AG09309 (cell line): ENCODE data around the gene TICAM2.
"Not testable (repeated sequence)": the region's sequence is repeated elsewhere in the genome, so short reads cannot be mapped to it uniquely, and the experiment has no call there.

Experiments used
- DNase-seq: peaks from one replicate; pipeline ENCODE4 v3.0.0-alpha.2; 2010; ENCODE audit warnings: low read depth
- H3K4me3 ChIP-seq: 2 replicates; pipeline ENCODE4 v1.5.1; 2011; ENCODE audit warnings: mild to moderate bottlenecking, low read depth, low read length, moderate library complexity; ENCODE audit not compliant: control insufficient read depth
- CTCF ChIP-seq: IDR thresholded peaks from 2 replicates; pipeline ENCODE4 v1.5.1; 2011; ENCODE audit warnings: mild to moderate bottlenecking, low read depth, low read length, inconsistent platforms; ENCODE audit not compliant: insufficient read depth, control insufficient read depth; ENCODE audit errors: missing control alignments

Gene TICAM2

GRCh38 chr5:115601701-115602590 lies at the start of gene TICAM2:
TSS of gene TICAM2 (minus strand) at chr5:115602479. CDS start at chr5:115581256, 21,223 bp downstream.
- peak within 1 kb of the TSS; percentile 63 for H3K4me3 ChIP-seq
- TF ChIP-seq CTCF: peak; percentile 10
- no peak for DNase-seq

- TF ChIP-seq CTCF: no peak
- DNase-seq: no peak
- H3K4me3 ChIP-seq: no peak overlapping the region
These were observed 47.3 kb upstream of the TICAM2 start for GRCh38 chr5:115649541-115649940.

- no peak overlapping the region for H3K4me3 ChIP-seq
- no peak for DNase-seq
- TF ChIP-seq CTCF: no peak
These were observed 45.8 kb upstream of the TICAM2 start for GRCh38 chr5:115648056-115648455.

- DNase-seq, H3K4me3 ChIP-seq: not testable (repeated sequence)
These were observed 43.1 kb upstream of the TICAM2 start for GRCh38 chr5:115645386-115645785.

- H3K4me3 ChIP-seq: no peak overlapping the region
- no peak for DNase-seq
- TF ChIP-seq CTCF: no peak
These were observed 41.8 kb upstream of the TICAM2 start for GRCh38 chr5:115644046-115644445.

GRCh38 chr5:115641948-115642347 lies 39.7 kb upstream of the TICAM2 start:
- no peak overlapping the region for H3K4me3 ChIP-seq
- no peak for DNase-seq
- TF ChIP-seq CTCF: no peak

GRCh38 chr5:115640274-115640673 lies 38.0 kb upstream of the TICAM2 start:
- no peak overlapping the region for H3K4me3 ChIP-seq
- no peak for DNase-seq
- TF ChIP-seq CTCF: no peak
